ENCODE results near the gene NWD2.

Gene NWD2

DNA sequence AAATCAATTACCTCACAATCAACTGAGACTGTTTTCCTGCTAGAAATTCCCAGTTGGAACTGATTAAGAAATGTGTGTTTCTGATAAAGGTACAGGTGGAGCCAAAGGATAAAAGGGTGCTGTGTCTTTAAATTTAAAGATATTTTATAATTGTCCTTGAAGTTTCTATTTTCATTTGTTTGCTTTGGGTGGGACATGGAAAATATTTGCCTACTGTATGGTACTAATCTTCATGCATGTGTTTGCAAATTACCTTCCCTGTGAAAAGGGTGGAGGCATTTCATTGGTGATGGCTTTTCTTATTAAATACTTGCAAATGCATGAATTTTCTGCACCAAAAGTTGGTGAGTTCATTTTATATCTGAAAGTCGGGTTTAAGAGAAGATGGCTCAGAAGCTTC lies 225.7 kb downstream of the NWD2 start:
- DNase-seq (ENCODE audit: low read depth in 1 of 2, low spot score in 1 of 2) = no peak
- H3K27me3 ChIP-seq (ENCODE audit: insufficient read depth, poor library complexity, severe bottlenecking) = no peaks in the 10 kb centered on the region
- TF ChIP-seq CTCF (IDR thresholded peaks at IDR 0.05; ENCODE audit: insufficient read depth, low read length) (no peak), POLR2AphosphoS5 (IDR thresholded peaks at IDR 0.05; ENCODE audit: low read depth) (no peak), SPI1 (IDR thresholded peaks at IDR 0.05; ENCODE audit: borderline replicate concordance, low read depth) (no peak), GABPA (IDR thresholded peaks at IDR 0.05; ENCODE audit: low read depth) (no peak), REST (IDR thresholded peaks at IDR 0.05; ENCODE audit: insufficient replicate concordance, low read depth) (no peak)

DNA sequence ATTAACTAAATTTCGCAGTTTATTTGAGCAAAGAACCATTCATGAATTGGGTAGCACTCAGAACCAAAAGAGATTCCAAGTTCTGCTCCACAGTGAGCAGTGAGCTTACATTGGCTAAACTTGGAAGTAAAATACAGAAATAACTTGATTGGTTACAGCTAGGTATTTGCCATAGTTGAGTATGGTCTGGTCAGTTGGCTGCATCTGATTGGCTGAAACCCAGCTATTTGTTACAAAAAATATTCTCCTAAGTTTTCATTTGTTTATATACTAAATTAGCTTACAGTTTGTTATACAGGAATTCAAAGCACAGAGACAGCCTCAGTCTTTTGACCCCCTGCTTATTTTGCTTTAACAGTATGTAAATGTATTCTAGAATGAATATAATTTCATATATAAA lies 226.6 kb downstream of the NWD2 start:
- DNase-seq (ENCODE audit: low read depth in 1 of 2, low spot score in 1 of 2) = no peak
- no peaks in the 10 kb centered on the region for H3K27me3 ChIP-seq (ENCODE audit: insufficient read depth, poor library complexity, severe bottlenecking)
- no peak for TF ChIP-seq GABPA (IDR thresholded peaks at IDR 0.05; ENCODE audit: low read depth)
- H3K27ac ChIP-seq (replicated peaks) = no peak overlapping the region
- H3K4me3 ChIP-seq (replicated peaks; ENCODE audit: insufficient read depth, low read length) = no peak overlapping the region

More for the DNA sequence above, 225.7 kb downstream of the NWD2 start:
- Histone ChIP-seq H3K27ac (replicated peaks) (no peak overlapping the region), H3K4me3 (replicated peaks; ENCODE audit: insufficient read depth, low read length) (no peak overlapping the region)

- H3K27ac ChIP-seq (replicated peaks) = no peak overlapping the region
- peak; percentile 45; the same call in 1 of the 2 replicates for TF ChIP-seq SPI1 (IDR thresholded peaks at IDR 0.05; ENCODE audit: borderline replicate concordance, low read depth)
- TF ChIP-seq REST (IDR thresholded peaks at IDR 0.05; ENCODE audit: insufficient replicate concordance, low read depth) = no peak
- TF ChIP-seq CTCF (IDR thresholded peaks at IDR 0.05; ENCODE audit: insufficient read depth, low read length) = no peak
- no peak for TF ChIP-seq POLR2AphosphoS5 (IDR thresholded peaks at IDR 0.05; ENCODE audit: low read depth)
- no peak for TF ChIP-seq GABPA (IDR thresholded peaks at IDR 0.05; ENCODE audit: low read depth)
- DNase-seq (ENCODE audit: low read depth in 1 of 2, low spot score in 1 of 2) = peak in 1 of 2 experiments; percentile 83
- H3K27me3 ChIP-seq (ENCODE audit: insufficient read depth, poor library complexity, severe bottlenecking) = no peaks in the 10 kb centered on the region
- no peak overlapping the region for H3K4me3 ChIP-seq (replicated peaks; ENCODE audit: insufficient read depth, low read length)
Measured at GRCh38 chr4:37471971-37472370, 227.4 kb downstream of the NWD2 start.

GRCh38 chr4:37473807-37474206 lies 229.3 kb downstream of the NWD2 start:
- no peak for TF ChIP-seq POLR2AphosphoS5 (IDR thresholded peaks at IDR 0.05; ENCODE audit: low read depth)
- TF ChIP-seq GABPA (IDR thresholded peaks at IDR 0.05; ENCODE audit: low read depth) = no peak
- TF ChIP-seq CTCF (IDR thresholded peaks at IDR 0.05; ENCODE audit: insufficient read depth, low read length) = no peak
- TF ChIP-seq REST (IDR thresholded peaks at IDR 0.05; ENCODE audit: insufficient replicate concordance, low read depth) = no peak
- no peak for TF ChIP-seq SPI1 (IDR thresholded peaks at IDR 0.05; ENCODE audit: borderline replicate concordance, low read depth)

More at GRCh38 chr4:37473807-37474206, 229.3 kb downstream of the NWD2 start:
- Histone ChIP-seq H3K4me3 (replicated peaks; ENCODE audit: insufficient read depth, low read length) (no peak overlapping the region), H3K27ac (replicated peaks) (no peak overlapping the region), H3K27me3 (ENCODE audit: insufficient read depth, poor library complexity, severe bottlenecking) (no peaks in the 10 kb centered on the region)
- no peak for DNase-seq (ENCODE audit: low read depth in 1 of 2, low spot score in 1 of 2)
